IMR-90 (cell line): ENCODE measurements around the gene NFATC1. TPM values are rescaled to one million over a fixed set of nuclear protein-coding genes. Genes with fewer than 3 reads are reported as not detected.

Source experiments
- ATAC-seq: fragments of 200-7000 bp; cut with Tn5 transposase; 2 replicates; pipeline ENCODE4 v1.9.1; 2020; ENCODE audit warnings: low read depth, mild to moderate bottlenecking, moderate library complexity
- BruUV-seq: library from RNA; stranded (reverse); fragments of 400-500 nt; replicated peaks from 2 replicates; lab custom pipeline; 2021; lab: Mats Ljungman, UMichigan
- CTCF ChIA-PET: fragments of 300-600 bp; formaldehyde crosslinking; extraction: SDS; loops from one replicate; lab custom pipeline; 2021; ENCODE audit warnings: antibody characterized with exemption; lab: Yijun Ruan, JAX
- POLR2A ChIA-PET: fragments of 300-600 bp; sonication (Branson Sonifier 250); formaldehyde crosslinking; loops from one replicate; lab custom pipeline; 2022; ENCODE audit warnings: antibody characterized with exemption; ENCODE audit not compliant: unreplicated experiment; lab: Charles Lee
- DNase-seq: peaks from one replicate; pipeline ENCODE4 v3.0.0; 2013
- H2AFZ ChIP-seq: replicated peaks from 2 replicates; pipeline ENCODE3; 2013; ENCODE audit warnings: low read length, mild to moderate bottlenecking; ENCODE audit not compliant: poor library complexity
- H2AK5ac ChIP-seq: 2 replicates; pipeline ENCODE4 v1.6.1; 2013; ENCODE audit warnings: low read depth, low read length, inconsistent platforms
- H2AK9ac ChIP-seq: replicated peaks from 2 replicates; pipeline ENCODE3; 2013; ENCODE audit warnings: mild to moderate bottlenecking, low read depth, low read length, moderate library complexity; ENCODE audit not compliant: poor library complexity
- H2BK120ac ChIP-seq: 2 replicates; pipeline ENCODE4 v1.6.1; 2013; ENCODE audit warnings: low read depth, low read length, inconsistent platforms
- H2BK15ac ChIP-seq: 3 replicates; pipeline ENCODE4 v1.6.1; 2013; ENCODE audit warnings: low read depth, low read length, inconsistent platforms
- H2BK20ac ChIP-seq: 2 replicates; pipeline ENCODE4 v1.6.1; 2013; ENCODE audit warnings: low read depth, mild to moderate bottlenecking, inconsistent platforms, low read length, moderate library complexity
- H2BK5ac ChIP-seq: 2 replicates; pipeline ENCODE4 v1.6.1; 2013; ENCODE audit warnings: mild to moderate bottlenecking, low read depth, low read length, inconsistent platforms; ENCODE audit not compliant: poor library complexity, severe bottlenecking
- H3K14ac ChIP-seq: replicated peaks from 2 replicates; pipeline ENCODE4 v1.6.1; 2013; ENCODE audit warnings: low read depth, low read length, inconsistent platforms
- H3K18ac ChIP-seq: 2 replicates; pipeline ENCODE4 v1.6.1; 2013; ENCODE audit warnings: low read depth, low read length, control low read depth
- H3K23ac ChIP-seq: 2 replicates; pipeline ENCODE4 v1.6.1; 2013; ENCODE audit warnings: low read depth, low read length, inconsistent platforms
- H3K27ac ChIP-seq: 2 replicates; pipeline ENCODE4 v1.5.1; 2013; ENCODE audit warnings: mild to moderate bottlenecking, control low read depth, low read length; ENCODE audit not compliant: insufficient read depth
- H3K27me3 ChIP-seq: 2 replicates; pipeline ENCODE4 v1.6.1; 2013; ENCODE audit warnings: low read length; ENCODE audit not compliant: control insufficient read depth, insufficient read depth
- H3K36me3 ChIP-seq: 2 replicates; pipeline ENCODE4 v1.6.1; 2013; ENCODE audit warnings: low read length, mixed read lengths; ENCODE audit not compliant: control insufficient read depth, insufficient read depth
- H3K4ac ChIP-seq: 2 replicates; pipeline ENCODE4 v1.6.1; 2013; ENCODE audit warnings: low read depth, low read length, inconsistent platforms
- H3K4me1 ChIP-seq: 2 replicates; pipeline ENCODE4 v1.6.1; 2013; ENCODE audit warnings: low read length, mixed read lengths; ENCODE audit not compliant: control insufficient read depth, insufficient read depth
- H3K4me2 ChIP-seq: 2 replicates; pipeline ENCODE4 v1.6.1; 2013; ENCODE audit warnings: low read depth, mild to moderate bottlenecking, control low read depth, low read length, moderate library complexity
- H3K4me3 ChIP-seq: 2 replicates; pipeline ENCODE4 v1.5.1; 2013; ENCODE audit warnings: low read depth, mild to moderate bottlenecking, control low read depth, low read length, moderate library complexity; ENCODE audit not compliant: insufficient read depth
- H3K56ac ChIP-seq: 2 replicates; pipeline ENCODE4 v1.6.1; 2013; ENCODE audit warnings: low read length, inconsistent platforms; ENCODE audit not compliant: insufficient read depth; ENCODE audit errors: extremely low read depth
- H3K79me1 ChIP-seq, 2 experiments: 2 replicates each; pipeline ENCODE4 v1.6.1; 2013; ENCODE audit warnings: low read length in 2 of 2, inconsistent platforms in 1 of 2, low read depth in 1 of 2
- H3K9ac ChIP-seq: 2 replicates; pipeline ENCODE4 v1.6.1; 2013; ENCODE audit warnings: low read depth, low read length, control low read depth
- H3K9me1 ChIP-seq: 2 replicates; pipeline ENCODE4 v1.6.1; 2013; ENCODE audit warnings: low read length, inconsistent platforms; ENCODE audit not compliant: insufficient read depth
- H3K9me3 ChIP-seq: 2 replicates; pipeline ENCODE4 v1.6.1; 2013; ENCODE audit warnings: low read length; ENCODE audit not compliant: control insufficient read depth, insufficient read depth
- H4K20me1 ChIP-seq: 2 replicates; pipeline ENCODE4 v1.6.1; 2013; ENCODE audit warnings: low read length, inconsistent platforms; ENCODE audit not compliant: insufficient read depth
- H4K5ac ChIP-seq: 2 replicates; pipeline ENCODE4 v1.6.1; 2013; ENCODE audit warnings: mild to moderate bottlenecking, low read depth, low read length, control low read depth
- H4K8ac ChIP-seq, 2 experiments: 2 replicates each; pipeline ENCODE4 v1.6.1; 2013; ENCODE audit warnings: low read depth in 2 of 2, low read length in 2 of 2, control low read depth in 1 of 2, inconsistent platforms in 1 of 2
- H4K91ac ChIP-seq: 2 replicates; pipeline ENCODE4 v1.6.1; 2013; ENCODE audit warnings: low read depth, low read length, inconsistent platforms; ENCODE audit not compliant: insufficient read depth
- BHLHE40 ChIP-seq: fragments of 150-350 bp; IDR thresholded peaks from 2 replicates; pipeline ENCODE4 v1.6.1; 2016; ENCODE audit warnings: mild to moderate bottlenecking, low read depth, low read length
- CEBPB ChIP-seq: IDR thresholded peaks from 2 replicates; pipeline ENCODE4 v1.6.1; 2012; ENCODE audit warnings: low read depth, low read length, improper control_type of control experiment
- CHD1 ChIP-seq: IDR thresholded peaks from 2 replicates; pipeline ENCODE4 v1.6.1; 2012; ENCODE audit warnings: low read depth, low read length, improper control_type of control experiment
- FOS ChIP-seq: fragments of 150-350 bp; IDR thresholded peaks from 2 replicates; pipeline ENCODE4 v1.6.1; 2016; ENCODE audit warnings: low read depth, low read length
- MAFK ChIP-seq: IDR thresholded peaks from 2 replicates; pipeline ENCODE4 v1.6.1; 2012; ENCODE audit warnings: low read depth, low read length, improper control_type of control experiment
- MAZ ChIP-seq: IDR thresholded peaks from 2 replicates; pipeline ENCODE4 v1.6.1; 2012; ENCODE audit warnings: low read depth, mild to moderate bottlenecking, low read length, improper control_type of control experiment, moderate library complexity, borderline replicate concordance
- MXI1 ChIP-seq: IDR thresholded peaks from 2 replicates; pipeline ENCODE4 v1.6.1; 2012; ENCODE audit warnings: low read depth, mild to moderate bottlenecking, low read length, moderate library complexity, borderline replicate concordance
- NFE2L2 ChIP-seq: fragments of 150-350 bp; IDR thresholded peaks from 2 replicates; pipeline ENCODE4 v1.6.1; 2016; ENCODE audit warnings: low read depth, mild to moderate bottlenecking, low read length
- POLR2A ChIP-seq: IDR thresholded peaks from 2 replicates; pipeline ENCODE4 v1.6.1; 2012; ENCODE audit warnings: mild to moderate bottlenecking, low read depth, low read length
- RAD21 ChIP-seq: IDR thresholded peaks from 2 replicates; pipeline ENCODE4 v1.6.1; 2012; ENCODE audit warnings: low read length, improper control_type of control experiment
- RCOR1 ChIP-seq: IDR thresholded peaks from 2 replicates; pipeline ENCODE4 v1.6.1; 2012; ENCODE audit warnings: mild to moderate bottlenecking, low read length, improper control_type of control experiment; ENCODE audit not compliant: insufficient replicate concordance
- RFX5 ChIP-seq: IDR thresholded peaks from 2 replicates; pipeline ENCODE4 v1.8.0; 2012; ENCODE audit warnings: low read depth, mild to moderate bottlenecking, low read length, moderate library complexity
- SMC3 ChIP-seq: fragments of 150-350 bp; IDR thresholded peaks from 2 replicates; pipeline ENCODE4 v1.6.1; 2016; ENCODE audit warnings: low read depth, mild to moderate bottlenecking, antibody characterized with exemption, low read length, moderate library complexity
- USF2 ChIP-seq: fragments of 150-350 bp; IDR thresholded peaks from 2 replicates; pipeline ENCODE4 v1.6.1; 2017; ENCODE audit warnings: mild to moderate bottlenecking, antibody characterized with exemption, low read length, low read depth
- WGBS, 2 experiments: methylation state at CpG; one replicate each; pipeline versions ENCODE4 v1.1.5 to v1.1.7; 2013; ENCODE audit warnings: missing lambda C conversion rate in 2 of 2; ENCODE audit not compliant: insufficient read length in 1 of 2; ENCODE audit errors: extremely low coverage in 2 of 2; 5-methylcytosine and 5-hydroxymethylcytosine counted together
- dilution Hi-C: fragments of 300-500 bp; cut with HindIII; formaldehyde crosslinking; loops from one replicate; pipeline ENCODE4 v1.14.3; 2018; ENCODE audit warnings: low sequenced_read_pairs; ENCODE audit not compliant: unreplicated experiment
- in situ Hi-C: fragments of 300-500 bp; cut with MboI; formaldehyde crosslinking; loops from 3 replicates; pipeline ENCODE4 v1.14.3; 2019; ENCODE audit warnings: low sequenced_read_pairs, inconsistent platforms, mixed read lengths
- intact Hi-C: fragments of 100-400 bp; cut with micrococcal nuclease; formaldehyde crosslinking; loops from 2 replicates; pipeline ENCODE4 v1.10.0; 2022
- polyA plus RNA-seq, 3 experiments: library from polyadenylated mRNA; depleted of rRNA; stranded (reverse); fragments of >200 nt; gene quantifications; 2 replicates each; pipeline ENCODE4 v1.2.3, GENCODE V29; 2012; ENCODE audit warnings: low replicate concordance in 1 of 3
- total RNA-seq: library from RNA; depleted of rRNA; stranded (reverse); fragments of >200 nt; gene quantifications from 2 replicates; pipeline ENCODE4 v1.2.3, GENCODE V29; 2012
- TF ChIP-seq, protein P1 (sequence below): conservative IDR thresholded peaks from 2 replicates; pipeline ENCODE4 v1.5.1; 2012; ENCODE audit warnings: mild to moderate bottlenecking, low read depth, low read length, improper control_type of control experiment
- TF ChIP-seq, protein P2 (sequence below): fragments of 150-350 bp; IDR thresholded peaks from 2 replicates; pipeline ENCODE4 v1.6.1; 2016; ENCODE audit warnings: low read depth, mild to moderate bottlenecking, low read length, moderate library complexity, borderline replicate concordance

Gene NFATC1
- total and polyA plus RNA-seq, 2 of the 4 experiments (the other 2 are of a cell fraction): 0.36 to 1.8 TPM

DNA sequence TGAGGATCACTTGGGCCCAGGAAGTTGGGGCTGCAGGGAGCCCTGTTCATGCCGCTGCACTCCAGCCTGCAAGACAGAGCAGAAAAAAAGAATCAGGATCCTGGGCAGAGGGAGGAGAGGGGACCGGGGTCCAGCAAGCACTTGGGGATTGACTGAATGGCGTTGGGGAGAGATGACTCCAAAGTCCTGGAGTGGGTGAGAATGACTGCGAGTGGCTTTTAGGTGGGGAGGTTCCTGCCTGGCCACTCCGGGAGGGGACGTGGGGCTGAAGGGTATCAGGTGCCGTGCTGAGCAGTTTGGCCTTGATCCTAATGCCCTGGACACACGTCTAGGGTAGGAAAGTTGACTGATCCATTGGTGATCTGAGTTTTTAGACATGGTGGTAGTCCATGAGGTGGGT is 3.5 kb upstream of the NFATC1 start:
- Histone ChIP-seq H3K36me3 (no peaks in the 10 kb centered on the region), H3K27me3 (peaks cover 33% of the 10 kb centered on the region), H4K5ac (no peak overlapping the region), H2BK20ac (no peak overlapping the region), H3K14ac (no peak overlapping the region), H3K9me1 (no peaks in the 10 kb centered on the region), H2BK5ac (no peak overlapping the region), H3K4me1 (peaks cover 4% of the 10 kb centered on the region), H2AK9ac (no peak overlapping the region), H3K56ac (no peak overlapping the region), H3K4ac (no peak overlapping the region), H3K9me3 (no peaks in the 10 kb centered on the region), H2AK5ac (no peak overlapping the region), H3K9ac (no peak overlapping the region), H3K4me2 (no peak overlapping the region), H2AFZ (no peak overlapping the region), H3K23ac (no peak overlapping the region), H4K91ac (no peak overlapping the region), H2BK15ac (no peak overlapping the region), H4K8ac (no peak overlapping the region), H2BK120ac (no peak overlapping the region), H3K4me3 (no peak overlapping the region), H4K20me1 (no peaks in the 10 kb centered on the region), H3K27ac (no peak overlapping the region), H3K79me1 (no peaks in the 10 kb centered on the region), H3K18ac (no peak overlapping the region)
- DNase-seq: no peak
- dilution Hi-C loops: no loop called here
- 46% methylated on average over 5 of the region's 8 CpGs; no CpG with 5 or more reads in 1 of the 2 experiments for WGBS, 2 experiments
- no TSS peak for BruUV-seq
- CTCF ChIA-PET: no interaction called here
- no peak for ATAC-seq
- TF ChIP-seq USF2 (no peak), NFE2L2 (no peak), RFX5 (no peak), FOS (no peak), SMC3 (no peak), CHD1 (no peak), MAFK (no peak), MAZ (no peak), MXI1 (no peak), CEBPB (no peak), RCOR1 (no peak), POLR2A (no peak), BHLHE40 (no peak), RAD21 (no peak)
- TF ChIP-seq, protein P1, sequence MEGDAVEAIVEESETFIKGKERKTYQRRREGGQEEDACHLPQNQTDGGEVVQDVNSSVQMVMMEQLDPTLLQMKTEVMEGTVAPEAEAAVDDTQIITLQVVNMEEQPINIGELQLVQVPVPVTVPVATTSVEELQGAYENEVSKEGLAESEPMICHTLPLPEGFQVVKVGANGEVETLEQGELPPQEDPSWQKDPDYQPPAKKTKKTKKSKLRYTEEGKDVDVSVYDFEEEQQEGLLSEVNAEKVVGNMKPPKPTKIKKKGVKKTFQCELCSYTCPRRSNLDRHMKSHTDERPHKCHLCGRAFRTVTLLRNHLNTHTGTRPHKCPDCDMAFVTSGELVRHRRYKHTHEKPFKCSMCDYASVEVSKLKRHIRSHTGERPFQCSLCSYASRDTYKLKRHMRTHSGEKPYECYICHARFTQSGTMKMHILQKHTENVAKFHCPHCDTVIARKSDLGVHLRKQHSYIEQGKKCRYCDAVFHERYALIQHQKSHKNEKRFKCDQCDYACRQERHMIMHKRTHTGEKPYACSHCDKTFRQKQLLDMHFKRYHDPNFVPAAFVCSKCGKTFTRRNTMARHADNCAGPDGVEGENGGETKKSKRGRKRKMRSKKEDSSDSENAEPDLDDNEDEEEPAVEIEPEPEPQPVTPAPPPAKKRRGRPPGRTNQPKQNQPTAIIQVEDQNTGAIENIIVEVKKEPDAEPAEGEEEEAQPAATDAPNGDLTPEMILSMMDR: no peak
- TF ChIP-seq, protein P2, sequence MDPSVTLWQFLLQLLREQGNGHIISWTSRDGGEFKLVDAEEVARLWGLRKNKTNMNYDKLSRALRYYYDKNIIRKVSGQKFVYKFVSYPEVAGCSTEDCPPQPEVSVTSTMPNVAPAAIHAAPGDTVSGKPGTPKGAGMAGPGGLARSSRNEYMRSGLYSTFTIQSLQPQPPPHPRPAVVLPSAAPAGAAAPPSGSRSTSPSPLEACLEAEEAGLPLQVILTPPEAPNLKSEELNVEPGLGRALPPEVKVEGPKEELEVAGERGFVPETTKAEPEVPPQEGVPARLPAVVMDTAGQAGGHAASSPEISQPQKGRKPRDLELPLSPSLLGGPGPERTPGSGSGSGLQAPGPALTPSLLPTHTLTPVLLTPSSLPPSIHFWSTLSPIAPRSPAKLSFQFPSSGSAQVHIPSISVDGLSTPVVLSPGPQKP: no peak
- POLR2A ChIA-PET: no interaction called here
- in situ Hi-C loops: no loop called here
- intact Hi-C loops: no loop called here
